ENCODE measurements around the gene CCDC192.

Gene CCDC192

GRCh38 chr5:127958421-127959011 lies 255.3 kb downstream of the CCDC192 start:
- ATAC-seq, result no peak
- no peak for TF ChIP-seq RARB (CRISPR knock-in tag; IDR thresholded peaks at IDR 0.05)
- no peak for TF ChIP-seq ISL1 (CRISPR knock-in tag; IDR thresholded peaks at IDR 0.05)
- TF ChIP-seq TCF4 (CRISPR knock-in tag; IDR thresholded peaks at IDR 0.05; ENCODE audit: borderline replicate concordance), result no peak
- TF ChIP-seq ZC3H10 (CRISPR knock-in tag; IDR thresholded peaks at IDR 0.05), result no peak
- no peak for TF ChIP-seq GLIS3 (CRISPR knock-in tag; IDR thresholded peaks at IDR 0.05)
- no peak for TF ChIP-seq TSHZ2 (CRISPR knock-in tag; IDR thresholded peaks at IDR 0.05)
- no peak for TF ChIP-seq BACH2 (CRISPR knock-in tag; IDR thresholded peaks at IDR 0.05; ENCODE audit: borderline replicate concordance)
- no peak for TF ChIP-seq PATZ1 (CRISPR knock-in tag; IDR thresholded peaks at IDR 0.05; ENCODE audit: borderline replicate concordance)
- no peak for TF ChIP-seq SNAI2 (CRISPR knock-in tag; IDR thresholded peaks at IDR 0.05)
- TF ChIP-seq, protein P1, sequence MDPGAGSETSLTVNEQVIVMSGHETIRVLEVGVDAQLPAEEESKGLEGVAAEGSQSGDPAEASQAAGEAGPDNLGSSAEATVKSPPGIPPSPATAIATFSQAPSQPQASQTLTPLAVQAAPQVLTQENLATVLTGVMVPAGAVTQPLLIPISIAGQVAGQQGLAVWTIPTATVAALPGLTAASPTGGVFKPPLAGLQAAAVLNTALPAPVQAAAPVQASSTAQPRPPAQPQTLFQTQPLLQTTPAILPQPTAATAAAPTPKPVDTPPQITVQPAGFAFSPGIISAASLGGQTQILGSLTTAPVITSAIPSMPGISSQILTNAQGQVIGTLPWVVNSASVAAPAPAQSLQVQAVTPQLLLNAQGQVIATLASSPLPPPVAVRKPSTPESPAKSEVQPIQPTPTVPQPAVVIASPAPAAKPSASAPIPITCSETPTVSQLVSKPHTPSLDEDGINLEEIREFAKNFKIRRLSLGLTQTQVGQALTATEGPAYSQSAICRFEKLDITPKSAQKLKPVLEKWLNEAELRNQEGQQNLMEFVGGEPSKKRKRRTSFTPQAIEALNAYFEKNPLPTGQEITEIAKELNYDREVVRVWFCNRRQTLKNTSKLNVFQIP (CRISPR knock-in tag; IDR thresholded peaks at IDR 0.05; ENCODE audit: borderline replicate concordance, low read depth), result no peak
- no peak for TF ChIP-seq ZNF565 (CRISPR knock-in tag; conservative IDR thresholded peaks at IDR 0.05; ENCODE audit: low read depth)
- no peak for TF ChIP-seq TOX (CRISPR knock-in tag; IDR thresholded peaks at IDR 0.05; ENCODE audit: borderline replicate concordance)
- no peak for TF ChIP-seq ZFP30 (CRISPR knock-in tag; IDR thresholded peaks at IDR 0.05)
- TF ChIP-seq CSDC2 (CRISPR knock-in tag; IDR thresholded peaks at IDR 0.05), result no peak
- no peak for TF ChIP-seq ZNF8 (CRISPR knock-in tag; IDR thresholded peaks at IDR 0.05)
- no peak for TF ChIP-seq ESRRG (CRISPR knock-in tag; IDR thresholded peaks at IDR 0.05)
- TF ChIP-seq CSRNP3 (CRISPR knock-in tag; IDR thresholded peaks at IDR 0.05), result no peak
- no peak for TF ChIP-seq OSR1 (CRISPR knock-in tag; IDR thresholded peaks at IDR 0.05)

DNA sequence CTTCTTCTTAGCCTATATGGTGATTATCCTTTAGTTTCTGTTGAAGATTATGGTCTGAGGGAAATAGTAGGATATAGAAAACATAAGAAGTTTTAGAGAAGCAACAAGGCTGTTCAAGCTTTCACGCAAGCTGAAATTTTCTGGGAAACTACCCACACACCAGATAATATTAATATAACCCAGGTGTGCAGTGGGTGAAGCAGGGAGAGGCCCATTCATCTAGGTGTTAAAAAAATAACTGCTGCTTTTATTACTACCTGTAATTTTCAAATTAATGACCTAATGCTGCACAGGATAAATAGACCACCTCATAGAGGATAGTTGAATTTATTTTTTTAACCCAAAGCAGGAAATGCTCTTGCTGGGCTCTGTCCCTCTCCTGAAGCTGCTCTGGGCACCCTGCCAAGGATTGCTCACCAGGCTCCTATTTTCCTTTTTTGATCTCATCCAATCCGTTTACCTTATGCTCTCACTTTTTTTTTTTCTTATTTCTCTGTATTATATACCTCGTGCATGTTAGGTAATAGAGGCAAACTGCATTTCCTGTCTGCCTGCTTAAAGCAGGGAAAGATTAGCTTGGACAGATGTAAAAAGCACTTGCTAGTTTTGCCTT lies 256.1 kb downstream of the CCDC192 start:
- TF ChIP-seq TCF4 (CRISPR knock-in tag; IDR thresholded peaks at IDR 0.05; ENCODE audit: borderline replicate concordance) (peak; percentile 25; the same call in 1 of the 2 replicates), TSHZ2 (CRISPR knock-in tag; IDR thresholded peaks at IDR 0.05) (no peak), CSRNP3 (CRISPR knock-in tag; IDR thresholded peaks at IDR 0.05) (no peak)
- peak; percentile 80 for ATAC-seq

All from SK-N-SH treated with all-trans-retinoic acid at 6 μM for 48 hours (cell line).